Kidney (tissue), 14 donors: ENCODE results near the gene NTMT1. TPM values are rescaled to one million over a fixed set of nuclear protein-coding genes. Genes with fewer than 3 reads are reported as not detected.

Experiments
- DNase-seq, 5 donors: peaks; one replicate each; pipeline ENCODE4 v3.0.0-alpha.2; 2013 to 2020
- FAIRE-seq: peaks from 2 replicates; lab custom pipeline; 2012; peaks lifted over from hg19 to GRCh38; lab: Jason Lieb, UNC
- H3K27ac ChIP-seq, 2 donors: one replicate each; pipeline ENCODE4 v1.7.0; 2013; ENCODE audit warnings: low read depth in 2 of 2, low read length in 2 of 2, inconsistent platforms in 1 of 2
- H3K27me3 ChIP-seq: one replicate; pipeline ENCODE4 v1.7.1; 2013; ENCODE audit warnings: low read length, inconsistent platforms; ENCODE audit not compliant: control insufficient read depth, insufficient read depth
- H3K36me3 ChIP-seq, 3 donors: one replicate each; pipeline versions ENCODE4 v1.7.0 to v1.7.1; 2013; ENCODE audit warnings: low read length in 3 of 3, control low read depth in 1 of 3, inconsistent platforms in 1 of 3; ENCODE audit not compliant: insufficient read depth in 3 of 3, control insufficient read depth in 2 of 3
- H3K4me1 ChIP-seq, 3 donors: one replicate each; pipeline versions ENCODE4 v1.7.0 to v1.7.1; 2013; ENCODE audit warnings: low read length in 3 of 3, inconsistent platforms in 1 of 3, low read depth in 1 of 3; ENCODE audit not compliant: control insufficient read depth in 2 of 3, insufficient read depth in 2 of 3
- H3K4me3 ChIP-seq, 3 donors: one replicate each; pipeline versions ENCODE4 v1.7.0 to v1.8.1; 2013; ENCODE audit warnings: low read length in 3 of 3, control low read depth in 1 of 3, inconsistent platforms in 1 of 3
- H3K9ac ChIP-seq, 3 donors: one replicate each; pipeline versions ENCODE4 v1.7.0 to v1.7.1; 2013; ENCODE audit warnings: low read length in 3 of 3, control low read depth in 1 of 3, inconsistent platforms in 1 of 3
- H3K9me3 ChIP-seq, 3 donors: one replicate each; pipeline versions ENCODE4 v1.7.0 to v1.7.1; 2013; ENCODE audit warnings: low read length in 3 of 3, control low read depth in 1 of 3, inconsistent platforms in 1 of 3; ENCODE audit not compliant: control insufficient read depth in 2 of 3, insufficient read depth in 1 of 3
- intact Hi-C: fragments of 100-400 bp; cut with DNase I; formaldehyde crosslinking; loops from one replicate; pipeline ENCODE4 v1.11.1; 2022
- polyA plus RNA-seq: library from polyadenylated mRNA; stranded (reverse); fragments of 350-450 nt; fragmentation: Illumina TruSeq; extraction: RNeasy Lipid Tissue Mini Kit (QIAGEN cat#74804); gene quantifications from one replicate; pipeline ENCODE4 v1.2.3, GENCODE V29; 2014; ENCODE audit warnings: low read depth, low replicate concordance; ENCODE audit not compliant: insufficient read depth
- total RNA-seq: library from RNA; stranded (reverse); fragmentation: NEBNext Ultra II Directional; extraction: Animal tissue kit (Norgen Biotek cat#: 25700); gene quantifications from one replicate; pipeline ENCODE4 v1.2.1, GENCODE V29; 2021
- TF ChIP-seq, protein P1 (sequence below): IDR thresholded peaks from 3 replicates; pipeline ENCODE4 v1.5.1; 2012; ENCODE audit warnings: mild to moderate bottlenecking, moderate library complexity, borderline replicate concordance; ENCODE audit not compliant: insufficient read depth; ENCODE audit errors: extremely low read depth
- donor health status: control.
- donor health status: control.
- donor health status: control.
- donor health status: control.
- donor health status: control.
- donor health status: DM: yes; HTN: yes; CAD: no.
- donor health status: Normal renal cell carcinoma (clear cell type).

NTMT1 gene
- total and polyA plus RNA-seq, 2 donors from 2014 or later: 32.6 to 61.2 TPM

DNA sequence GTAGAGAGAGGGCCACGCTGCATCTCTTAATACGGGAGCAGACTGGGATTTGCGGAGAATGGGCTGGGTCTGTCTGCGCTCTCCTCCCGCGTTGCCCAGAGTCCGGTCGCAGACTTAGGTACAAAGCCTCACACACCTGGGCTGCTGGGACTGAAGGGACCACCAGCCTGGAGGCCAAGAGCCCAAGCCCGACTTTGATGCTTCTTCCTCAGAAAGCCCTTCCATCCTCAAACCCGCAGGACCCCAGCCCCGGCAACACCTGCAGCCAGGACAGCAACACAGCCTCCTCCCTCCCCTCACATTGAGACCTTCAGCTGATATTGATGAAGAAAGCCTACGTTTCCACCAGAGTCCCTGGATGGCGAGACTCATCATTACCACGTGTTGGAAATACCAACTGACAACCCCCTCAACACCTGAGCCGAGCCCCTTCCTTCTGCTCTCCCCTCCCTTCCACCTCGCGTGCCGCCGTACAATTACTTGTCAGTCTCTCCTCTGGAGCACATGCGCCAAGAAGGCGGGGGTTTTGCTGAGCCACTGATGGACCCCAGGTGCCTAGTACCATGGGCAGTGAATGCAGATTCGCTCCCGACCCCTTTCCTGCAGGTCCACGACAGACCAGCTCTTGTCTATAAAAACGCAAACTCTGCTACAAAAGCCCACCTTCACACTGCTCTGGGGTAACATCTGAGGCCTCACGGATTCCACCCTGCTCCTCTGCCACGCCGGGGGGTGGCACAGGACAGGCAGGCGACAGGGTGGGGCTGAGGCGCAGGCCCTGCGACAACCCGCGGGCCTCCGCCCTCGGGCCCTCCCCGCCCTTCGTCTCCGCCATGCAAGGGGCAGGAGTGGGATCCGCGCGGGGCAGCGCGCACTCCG lies 15.1 kb downstream of the NTMT1 start:
- H3K27ac ChIP-seq: peak overlapping the region; percentile 89 to 90
- TF ChIP-seq, protein P1, sequence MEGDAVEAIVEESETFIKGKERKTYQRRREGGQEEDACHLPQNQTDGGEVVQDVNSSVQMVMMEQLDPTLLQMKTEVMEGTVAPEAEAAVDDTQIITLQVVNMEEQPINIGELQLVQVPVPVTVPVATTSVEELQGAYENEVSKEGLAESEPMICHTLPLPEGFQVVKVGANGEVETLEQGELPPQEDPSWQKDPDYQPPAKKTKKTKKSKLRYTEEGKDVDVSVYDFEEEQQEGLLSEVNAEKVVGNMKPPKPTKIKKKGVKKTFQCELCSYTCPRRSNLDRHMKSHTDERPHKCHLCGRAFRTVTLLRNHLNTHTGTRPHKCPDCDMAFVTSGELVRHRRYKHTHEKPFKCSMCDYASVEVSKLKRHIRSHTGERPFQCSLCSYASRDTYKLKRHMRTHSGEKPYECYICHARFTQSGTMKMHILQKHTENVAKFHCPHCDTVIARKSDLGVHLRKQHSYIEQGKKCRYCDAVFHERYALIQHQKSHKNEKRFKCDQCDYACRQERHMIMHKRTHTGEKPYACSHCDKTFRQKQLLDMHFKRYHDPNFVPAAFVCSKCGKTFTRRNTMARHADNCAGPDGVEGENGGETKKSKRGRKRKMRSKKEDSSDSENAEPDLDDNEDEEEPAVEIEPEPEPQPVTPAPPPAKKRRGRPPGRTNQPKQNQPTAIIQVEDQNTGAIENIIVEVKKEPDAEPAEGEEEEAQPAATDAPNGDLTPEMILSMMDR: no peak
- H3K4me3 ChIP-seq: peak overlapping the region; percentile 73 to 90 (median 77)
- H3K27me3 ChIP-seq: no peaks in the 10 kb centered on the region
- DNase-seq (peak in 1 of 5 donors; percentile 82), FAIRE-seq (no peak)
- H3K36me3 ChIP-seq: peaks cover 0 to 27% (median 18%) of the 10 kb centered on the region in 3 donors
- peak overlapping the region; percentile 45 to 88 (median 74) for H3K9ac ChIP-seq
- intact Hi-C loops: loop anchor here (10.0 kb wide), 1 partner anchor 144 kb away; no protein-coding TSS in a partner anchor
- no peaks in the 10 kb centered on the region for H3K9me3 ChIP-seq
- peaks cover 0 to 28% (median 8%) of the 10 kb centered on the region in 3 donors for H3K4me1 ChIP-seq

DNA sequence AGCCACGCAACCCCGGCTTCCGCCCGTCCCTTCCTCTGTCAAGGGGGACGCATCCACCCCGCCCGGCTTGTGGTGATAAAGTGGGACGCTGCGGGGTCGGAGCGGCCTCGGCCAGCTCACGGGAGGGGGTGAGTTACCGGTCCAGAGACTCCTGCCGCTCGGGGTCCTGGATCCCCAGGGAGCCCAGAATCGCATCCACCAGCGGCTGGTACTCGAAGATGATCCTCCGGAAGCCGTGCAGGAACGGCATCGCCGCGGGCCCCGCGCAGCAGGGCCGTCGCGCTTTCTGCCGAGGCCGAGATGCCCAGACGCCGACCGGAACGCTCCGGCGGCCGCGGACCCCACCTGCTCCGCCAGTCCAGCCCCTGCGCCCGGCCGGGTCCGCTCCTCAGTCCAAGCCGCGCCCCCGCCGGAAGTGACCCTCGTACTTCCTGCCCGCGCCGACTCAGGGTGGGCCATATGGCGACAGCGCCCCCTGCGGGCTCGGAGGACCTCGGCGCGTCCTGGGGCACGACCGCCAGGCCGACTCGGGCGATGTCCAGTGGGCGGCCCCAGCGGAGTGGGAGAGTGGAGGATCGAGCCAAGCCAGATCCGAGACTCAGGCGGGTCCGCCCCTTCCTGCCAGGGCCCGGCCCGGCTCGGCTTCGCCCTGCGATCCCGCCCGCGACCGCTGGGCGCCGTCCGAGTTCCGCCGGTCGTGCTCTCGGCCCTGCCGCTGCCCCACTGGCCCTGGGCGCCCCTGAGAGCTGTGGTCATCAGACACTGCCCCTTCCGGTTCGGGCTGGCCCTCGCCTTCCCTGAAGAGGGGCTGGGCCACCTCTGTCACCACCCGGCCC lies 16.0 kb downstream of the NTMT1 start, which contains the start of gene ASB6:
ASB6 (minus strand) TSS at position 402 of the 836 bp plus-strand sequence; CDS start at position 250, 152 bp downstream.
- TF ChIP-seq, protein P1: peak; percentile 85
- Histone ChIP-seq H3K27me3 (no peaks in the 10 kb centered on the region), H3K27ac (peak within 1 kb of the TSS; percentile 89 to 90), H3K4me3 (peak within 1 kb of the TSS; percentile 73 to 90 (median 77)), H3K9ac (peak within 1 kb of the TSS; percentile 45 to 88 (median 74)), H3K36me3 (peaks cover 0 to 25% (median 18%) of the 10 kb centered on the region in 3 donors), H3K4me1 (peaks cover 0 to 28% (median 8%) of the 10 kb centered on the region in 3 donors), H3K9me3 (no peaks in the 10 kb centered on the region)
- peak; percentile 17 for FAIRE-seq
- peak; percentile 98 to 99 (median 99) for DNase-seq
- intact Hi-C loops: loop anchor here (10.0 kb wide), 1 partner anchor 143 kb away; no protein-coding TSS in a partner anchor

DNA sequence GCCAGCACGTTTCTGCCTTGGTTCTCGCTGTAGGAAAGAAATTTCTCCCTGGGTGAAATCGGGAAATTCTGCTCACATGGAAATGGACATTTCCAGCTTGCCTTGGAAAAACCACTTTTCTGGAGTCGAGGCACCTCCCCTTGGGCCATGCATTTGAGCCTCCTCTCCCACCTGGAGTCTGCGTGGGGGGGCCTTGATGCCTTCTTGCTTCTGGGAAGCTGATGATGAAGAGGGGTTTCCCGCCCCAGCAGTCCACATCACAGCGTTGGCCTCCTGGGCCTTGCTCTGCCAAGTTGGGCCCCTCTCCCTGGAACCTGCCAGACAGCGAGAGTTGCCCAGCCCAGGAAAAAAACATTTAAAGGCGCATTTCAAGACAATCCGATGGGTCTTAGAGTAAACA lies 17.7 kb downstream of the NTMT1 start:
- H3K4me3 ChIP-seq: no peak overlapping the region
- H3K9me3 ChIP-seq: no peaks in the 10 kb centered on the region
- no peak overlapping the region for H3K27ac ChIP-seq
- peaks cover 0 to 8% (median 1%) of the 10 kb centered on the region in 3 donors for H3K36me3 ChIP-seq
- H3K9ac ChIP-seq: no peak overlapping the region
- FAIRE-seq: no peak
- no peaks in the 10 kb centered on the region for H3K27me3 ChIP-seq
- TF ChIP-seq, protein P1: no peak
- no peak for DNase-seq
- intact Hi-C loops: loop anchor here (10.0 kb wide), 1 partner anchor 141 kb away; no protein-coding TSS in a partner anchor
- H3K4me1 ChIP-seq: peaks cover 0 to 28% (median 8%) of the 10 kb centered on the region in 3 donors
